ENCODE data around the gene TRIM4.
A peak's percentile ranks its signal among the peaks of the same experiment; 100 is the strongest.
"Not testable (repeated sequence)": the region's sequence is repeated elsewhere in the genome, so short reads cannot be mapped to it uniquely, and the experiment has no call there.

Gene TRIM4, protein sequence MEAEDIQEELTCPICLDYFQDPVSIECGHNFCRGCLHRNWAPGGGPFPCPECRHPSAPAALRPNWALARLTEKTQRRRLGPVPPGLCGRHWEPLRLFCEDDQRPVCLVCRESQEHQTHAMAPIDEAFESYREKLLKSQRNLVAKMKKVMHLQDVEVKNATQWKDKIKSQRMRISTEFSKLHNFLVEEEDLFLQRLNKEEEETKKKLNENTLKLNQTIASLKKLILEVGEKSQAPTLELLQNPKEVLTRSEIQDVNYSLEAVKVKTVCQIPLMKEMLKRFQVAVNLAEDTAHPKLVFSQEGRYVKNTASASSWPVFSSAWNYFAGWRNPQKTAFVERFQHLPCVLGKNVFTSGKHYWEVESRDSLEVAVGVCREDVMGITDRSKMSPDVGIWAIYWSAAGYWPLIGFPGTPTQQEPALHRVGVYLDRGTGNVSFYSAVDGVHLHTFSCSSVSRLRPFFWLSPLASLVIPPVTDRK

DNA sequence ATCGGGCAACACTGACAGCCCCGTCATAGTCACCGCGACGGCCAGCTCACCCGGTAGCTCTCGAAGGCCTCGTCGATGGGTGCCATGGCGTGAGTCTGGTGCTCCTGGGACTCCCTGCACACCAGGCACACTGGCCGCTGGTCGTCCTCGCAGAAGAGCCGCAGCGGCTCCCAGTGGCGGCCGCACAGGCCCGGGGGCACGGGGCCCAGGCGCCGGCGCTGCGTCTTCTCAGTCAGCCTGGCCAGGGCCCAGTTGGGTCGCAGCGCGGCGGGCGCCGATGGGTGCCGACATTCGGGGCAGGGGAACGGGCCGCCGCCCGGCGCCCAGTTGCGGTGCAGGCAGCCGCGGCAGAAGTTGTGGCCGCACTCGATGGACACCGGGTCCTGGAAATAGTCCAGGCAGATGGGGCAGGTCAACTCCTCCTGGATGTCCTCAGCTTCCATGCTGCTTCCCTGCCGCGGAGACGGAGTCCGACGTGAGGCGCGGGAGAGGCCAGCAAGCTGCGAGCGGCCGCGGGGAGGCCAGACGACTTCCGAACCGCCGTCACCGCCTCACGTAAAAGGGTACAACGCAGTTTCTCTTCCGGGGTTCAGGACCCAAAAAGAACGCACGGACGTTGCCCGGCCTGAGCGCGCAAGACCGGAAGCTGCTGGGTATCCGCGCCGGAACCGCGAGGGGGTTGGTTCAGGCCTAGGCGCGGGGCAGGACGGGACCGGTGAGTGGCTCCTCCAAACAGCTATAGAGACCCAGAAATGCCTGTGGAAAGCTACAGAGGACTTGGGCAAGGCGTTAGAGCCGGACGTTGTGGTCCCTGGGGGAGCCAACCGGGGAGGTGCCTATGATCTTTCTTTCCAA, at the start of gene TRIM4:
TRIM4 (minus strand) TSS at position 572 of the 855 bp plus-strand sequence; CDS start at position 443, 129 bp downstream.
- peak; percentile 76 for DNase-seq (ENCODE audit: low read depth)

DNA sequence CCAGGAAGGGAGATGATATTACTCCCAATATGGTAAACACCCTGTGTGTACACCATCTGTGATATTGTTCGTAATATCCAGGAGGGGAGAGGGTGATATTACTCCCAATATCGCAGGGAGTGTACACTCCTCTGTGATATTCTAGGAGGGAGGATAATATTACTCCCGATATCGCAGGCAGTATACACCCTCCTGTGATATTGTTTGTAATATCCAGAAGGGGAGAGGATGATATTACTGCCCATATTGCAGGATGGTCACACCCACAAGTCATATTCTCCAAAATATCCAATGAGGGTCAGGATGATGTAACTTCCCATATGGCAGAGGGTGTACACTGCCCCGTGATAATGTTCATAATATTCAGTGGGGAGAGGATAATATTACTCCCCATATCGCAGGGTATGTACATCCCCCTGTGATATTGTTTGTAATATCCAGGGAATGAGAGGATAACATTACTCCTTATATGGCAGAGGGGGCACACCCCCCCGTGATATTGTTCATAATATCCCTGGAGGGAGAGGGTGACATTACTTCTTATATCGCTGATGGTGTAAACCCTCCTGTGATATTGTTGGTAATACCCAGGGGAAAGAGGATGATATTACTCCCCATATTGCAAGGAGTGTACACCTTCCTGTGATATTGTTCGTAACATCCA, 39.4 kb upstream of the TRIM4 start:
- DNase-seq (ENCODE audit: low read depth), result no peak

DNA sequence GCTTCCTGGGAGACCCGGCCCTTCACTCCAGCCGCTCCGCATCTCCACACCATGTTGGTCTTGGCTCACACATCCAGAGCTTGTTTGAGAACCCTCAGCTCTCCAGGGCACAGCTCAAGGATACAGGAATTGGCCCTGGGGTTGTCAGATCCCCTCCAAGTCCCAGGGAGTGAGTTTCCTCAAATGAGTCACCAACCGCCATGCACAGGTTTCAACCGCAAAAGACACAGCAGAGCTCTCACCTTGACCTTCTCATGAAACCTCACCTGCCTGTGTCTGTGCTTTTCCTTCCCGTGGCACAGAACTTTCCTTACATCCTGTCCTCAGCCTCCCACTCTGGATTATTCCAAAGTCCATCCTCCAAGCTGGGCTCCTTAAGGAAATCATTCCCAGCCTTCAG, 35.9 kb upstream of the TRIM4 start:
- no peak for DNase-seq (ENCODE audit: low read depth)

DNA sequence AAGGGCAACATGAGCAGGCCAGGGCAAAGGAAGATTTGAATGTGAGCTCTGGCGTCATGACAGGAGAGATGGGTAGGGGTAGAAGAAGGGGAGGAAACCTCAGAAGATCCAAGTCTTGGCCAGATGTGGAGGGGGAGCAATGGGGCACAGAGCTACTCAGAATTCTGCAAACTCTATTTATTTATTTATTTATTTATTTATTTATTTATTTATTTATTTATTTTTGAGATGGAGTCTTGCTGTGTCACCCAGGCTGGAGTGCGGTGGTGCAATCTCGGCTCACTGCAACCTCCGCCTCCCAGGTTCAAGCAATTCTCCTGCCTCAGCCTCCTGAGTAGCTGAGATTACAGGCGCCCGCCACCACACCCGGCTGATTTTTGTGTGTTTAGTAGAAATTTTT, 35.3 kb upstream of the TRIM4 start:
- not testable (repeated sequence) for DNase-seq (ENCODE audit: low read depth)

DNA sequence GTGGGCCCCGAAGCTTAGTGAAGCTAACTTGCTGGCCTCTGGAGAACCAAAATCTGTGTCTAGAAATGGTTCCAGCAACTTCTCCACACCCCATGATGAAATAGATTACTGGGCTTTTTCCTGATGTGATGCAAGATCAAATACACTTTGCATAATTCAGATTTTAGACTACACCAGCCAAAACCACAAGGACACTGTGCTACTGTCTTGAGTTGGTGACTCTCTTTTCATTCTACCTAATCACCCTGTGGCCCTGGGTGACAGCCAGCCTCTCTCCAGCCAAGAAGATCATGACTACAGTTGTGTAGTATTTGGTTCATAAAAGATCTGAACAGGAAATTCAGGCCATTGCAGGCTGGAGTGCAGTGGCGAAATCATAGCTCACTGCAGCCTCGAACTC, 34.3 kb upstream of the TRIM4 start:
- DNase-seq (ENCODE audit: low read depth), result no peak

DNA sequence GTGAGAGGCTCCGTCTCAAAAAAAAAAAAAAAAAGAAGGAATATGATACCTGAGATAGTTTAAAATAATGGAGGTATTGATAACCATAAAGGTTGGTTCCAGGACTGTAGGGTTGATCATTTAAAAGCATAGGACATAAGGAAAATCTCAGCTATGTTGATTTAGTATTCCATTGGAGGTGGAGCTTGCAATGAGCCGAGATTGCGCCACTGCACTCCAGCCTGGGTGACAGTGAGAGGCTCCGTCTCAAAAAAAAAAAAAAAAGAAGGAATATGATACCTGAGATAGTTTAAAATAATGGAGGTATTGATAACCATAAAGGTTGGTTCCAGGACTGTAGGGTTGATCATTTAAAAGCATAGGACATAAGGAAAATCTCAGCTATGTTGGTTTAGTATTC, 33.3 kb upstream of the TRIM4 start:
- DNase-seq (ENCODE audit: low read depth), result not testable (repeated sequence)

DNA sequence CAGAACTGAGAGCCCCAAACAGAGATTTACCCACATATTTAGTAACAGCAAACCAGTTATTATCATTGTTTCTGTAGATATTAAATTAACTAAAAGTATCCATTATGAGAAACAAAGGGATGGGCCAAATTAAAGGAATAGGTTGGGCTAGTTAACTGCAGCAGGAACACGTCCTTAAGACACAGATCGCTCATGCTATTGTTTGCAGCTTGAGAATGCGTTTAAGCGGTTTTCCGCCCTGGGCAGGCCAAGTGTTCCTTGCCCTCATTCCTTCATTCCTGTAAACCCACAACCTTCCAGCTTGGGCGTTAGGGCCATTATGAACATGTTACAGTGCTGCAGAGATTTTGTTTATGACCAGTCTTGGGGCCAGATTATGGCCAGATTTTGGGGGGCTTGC, 31.5 kb upstream of the TRIM4 start:
- DNase-seq (ENCODE audit: low read depth), result not testable (repeated sequence)

DNA sequence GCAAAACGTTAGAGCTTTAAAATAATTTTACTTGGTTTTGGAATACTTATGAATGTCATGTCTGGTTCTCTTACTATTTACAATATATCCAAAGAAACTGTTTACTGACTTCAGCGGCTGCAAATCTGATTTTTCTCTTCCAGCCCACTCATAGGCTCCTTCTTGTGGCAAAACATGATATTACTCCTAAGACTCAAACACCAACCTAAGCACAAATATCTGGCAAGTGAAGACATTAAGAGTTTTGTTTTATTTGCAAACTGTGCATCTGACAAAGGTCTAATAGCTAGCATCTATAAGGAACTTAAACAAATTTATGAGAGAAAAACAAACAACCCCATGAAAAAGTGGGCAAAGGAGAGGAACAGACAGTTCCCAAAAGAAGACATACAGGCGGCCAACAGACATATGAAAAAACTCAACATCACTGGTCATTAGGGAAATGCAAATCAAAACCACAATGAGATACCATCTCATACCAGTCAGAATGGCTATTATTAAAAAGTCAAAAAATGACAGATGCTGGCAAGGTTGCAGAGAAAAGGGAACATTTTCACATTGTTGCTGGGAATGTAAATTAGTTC, 30.4 kb upstream of the TRIM4 start:
- DNase-seq (ENCODE audit: low read depth), result no peak

DNA sequence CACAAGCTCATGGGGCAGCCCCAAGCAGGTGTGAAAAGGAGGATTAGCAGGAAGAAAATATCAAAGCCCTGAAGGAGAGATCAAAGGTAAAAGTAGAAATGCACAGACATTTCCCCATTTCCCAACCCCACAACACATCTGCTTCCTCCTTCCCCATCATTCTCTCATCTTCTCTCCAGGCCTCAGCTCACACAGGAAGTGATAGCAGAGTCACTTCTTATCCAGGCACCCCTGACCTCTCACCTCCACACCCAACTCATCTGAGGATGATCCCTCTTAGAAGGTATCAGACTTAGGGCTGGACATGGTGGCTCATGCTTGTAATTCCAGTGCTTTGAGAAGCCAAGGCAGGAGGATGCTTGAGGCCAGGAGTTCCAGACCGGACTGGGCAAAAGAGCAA, 28.3 kb upstream of the TRIM4 start:
- DNase-seq (ENCODE audit: low read depth), result no peak

DNA sequence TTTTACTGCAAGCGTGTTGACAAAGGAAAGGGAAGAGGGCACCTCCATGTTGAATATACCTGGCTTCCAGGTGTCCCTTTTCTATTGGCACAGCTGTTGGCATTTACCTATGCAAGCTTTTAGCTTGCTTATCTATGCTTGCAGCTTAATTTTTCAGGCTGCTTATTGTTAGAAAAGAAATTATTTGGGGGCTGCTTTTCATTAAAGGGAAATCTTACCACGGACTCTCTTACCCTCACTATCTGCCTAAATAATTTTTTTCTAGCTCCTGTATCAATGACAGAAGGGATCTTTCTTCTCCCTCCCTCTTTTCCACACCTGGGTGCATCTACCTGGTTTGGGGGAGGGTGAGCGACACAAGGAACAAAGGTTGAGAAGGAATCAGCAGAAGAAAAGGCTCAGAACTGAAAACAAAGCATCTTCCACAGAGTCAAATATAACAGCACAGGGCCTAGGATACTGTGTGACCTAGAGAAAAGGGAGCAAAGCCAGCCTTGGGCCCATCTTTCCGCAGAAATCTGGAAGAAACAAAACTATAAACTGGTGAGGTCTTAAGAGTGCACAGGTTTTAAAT, 25.3 kb upstream of the TRIM4 start:
- no peak for DNase-seq (ENCODE audit: low read depth)

DNA sequence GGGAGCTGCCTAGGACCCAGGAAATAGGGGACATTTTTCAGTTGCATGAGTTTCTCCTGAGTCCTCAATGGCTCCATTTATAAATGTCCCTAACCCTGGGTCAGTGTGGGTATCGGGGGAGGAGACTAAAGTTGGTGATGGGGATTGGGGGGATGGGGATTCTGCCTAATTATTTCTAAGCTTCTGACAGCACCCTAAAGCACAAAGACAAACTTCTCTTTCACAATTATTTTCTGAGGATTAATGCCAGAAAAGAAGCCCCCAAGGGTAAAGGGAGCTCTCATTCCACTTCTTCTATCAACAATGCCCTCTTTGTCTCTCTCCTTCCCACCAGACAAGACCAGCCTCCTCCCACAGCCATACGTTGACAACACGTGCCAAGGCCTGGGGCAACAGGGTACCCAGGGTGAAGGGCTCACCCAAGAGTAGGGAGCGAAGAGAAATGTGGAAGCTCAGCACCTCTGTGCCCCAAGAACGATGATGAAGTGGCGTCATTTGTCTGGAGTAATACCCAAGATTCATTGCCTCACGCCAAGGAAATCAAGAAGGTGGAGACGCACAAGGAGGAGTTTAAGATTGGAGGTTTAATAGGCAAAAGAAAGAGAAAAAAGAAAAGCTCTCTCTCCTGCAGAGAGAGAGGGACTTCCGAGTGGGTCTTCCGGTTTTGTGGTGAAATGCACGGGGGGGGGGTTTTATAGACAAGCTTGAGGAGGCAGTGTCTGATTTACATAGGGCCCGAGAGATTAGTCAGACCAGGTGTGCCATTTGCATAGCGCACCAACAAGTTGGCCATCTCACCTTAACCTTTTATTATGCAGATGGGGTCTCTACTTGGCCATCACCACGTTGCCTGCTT, 24.5 kb upstream of the TRIM4 start:
- no peak for DNase-seq (ENCODE audit: low read depth)

DNA sequence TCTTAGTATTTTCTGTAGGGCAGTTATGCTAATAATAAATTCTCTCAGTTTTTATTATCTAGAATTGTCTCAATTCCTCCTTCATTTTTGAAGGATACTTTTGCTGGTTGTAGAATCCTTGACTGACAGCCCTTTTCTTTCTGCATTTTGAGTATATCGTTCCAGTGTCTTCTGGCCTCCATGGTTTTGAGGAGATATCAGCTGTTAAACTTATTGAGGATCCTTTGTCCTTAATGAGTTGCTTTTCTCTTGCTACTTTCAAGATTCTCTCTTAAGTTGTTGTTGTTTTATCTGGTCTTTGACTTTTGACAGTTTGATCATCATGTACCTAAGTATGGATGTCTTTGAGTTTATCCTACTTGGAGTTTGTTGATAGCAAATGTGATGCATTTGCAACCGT, 19.0 kb upstream of the TRIM4 start:
- DNase-seq (ENCODE audit: low read depth), result no peak

DNA sequence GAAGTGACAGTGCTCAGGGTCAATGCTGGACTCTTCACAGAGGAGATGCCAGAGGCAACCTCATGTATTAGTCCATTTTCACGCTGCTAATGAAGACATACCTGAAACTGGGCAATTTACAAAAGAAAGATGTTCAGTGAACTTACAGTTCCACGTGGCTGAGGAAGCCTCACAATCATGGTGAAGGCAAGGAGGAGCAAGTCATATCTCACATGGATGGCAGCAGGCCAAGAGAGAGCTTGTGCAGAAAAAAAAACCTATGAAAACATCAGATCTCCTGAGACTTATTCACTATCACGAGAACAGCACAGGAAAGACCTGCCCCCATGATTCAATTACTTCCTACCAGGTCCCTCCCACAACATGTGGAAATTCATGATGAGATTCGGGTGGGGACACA, 15.7 kb upstream of the TRIM4 start:
- DNase-seq (ENCODE audit: low read depth), result not testable (repeated sequence)

DNA sequence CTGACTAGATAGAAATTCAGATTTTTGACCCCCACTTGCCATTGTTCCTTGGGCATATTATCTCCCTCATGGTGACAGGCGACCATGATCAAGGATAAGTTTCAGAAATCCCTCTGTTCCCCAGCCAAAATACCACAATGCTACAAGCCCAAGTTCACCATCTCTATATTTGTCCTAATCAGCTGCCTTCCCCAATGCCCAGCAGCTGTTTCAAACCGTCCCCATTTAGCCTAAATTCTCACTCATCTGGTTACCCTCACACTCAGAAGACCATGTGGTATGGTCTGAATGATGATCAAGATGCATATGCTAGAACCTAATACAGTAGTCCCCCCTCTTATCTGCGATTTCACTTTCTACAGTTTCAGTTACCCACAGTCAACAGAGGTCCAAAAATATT, 11.0 kb upstream of the TRIM4 start:
- no peak for DNase-seq (ENCODE audit: low read depth)

DNA sequence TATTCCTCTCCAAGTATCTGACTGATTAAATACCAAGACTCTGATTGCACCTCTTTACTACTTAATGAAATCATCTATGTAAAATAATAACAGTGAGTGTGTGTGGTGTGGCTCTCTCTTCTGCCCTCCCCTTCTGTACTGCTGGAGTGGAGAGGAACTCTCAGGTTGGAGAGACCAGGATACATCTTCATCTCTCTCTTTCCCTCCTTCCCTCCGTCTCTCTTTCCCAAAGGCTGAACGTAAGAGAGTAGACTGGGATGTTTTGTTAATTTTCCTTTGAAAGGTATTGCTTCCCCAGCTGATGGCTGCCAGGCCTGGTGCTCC, 10.4 kb upstream of the TRIM4 start:
- no peak for DNase-seq (ENCODE audit: low read depth)

DNA sequence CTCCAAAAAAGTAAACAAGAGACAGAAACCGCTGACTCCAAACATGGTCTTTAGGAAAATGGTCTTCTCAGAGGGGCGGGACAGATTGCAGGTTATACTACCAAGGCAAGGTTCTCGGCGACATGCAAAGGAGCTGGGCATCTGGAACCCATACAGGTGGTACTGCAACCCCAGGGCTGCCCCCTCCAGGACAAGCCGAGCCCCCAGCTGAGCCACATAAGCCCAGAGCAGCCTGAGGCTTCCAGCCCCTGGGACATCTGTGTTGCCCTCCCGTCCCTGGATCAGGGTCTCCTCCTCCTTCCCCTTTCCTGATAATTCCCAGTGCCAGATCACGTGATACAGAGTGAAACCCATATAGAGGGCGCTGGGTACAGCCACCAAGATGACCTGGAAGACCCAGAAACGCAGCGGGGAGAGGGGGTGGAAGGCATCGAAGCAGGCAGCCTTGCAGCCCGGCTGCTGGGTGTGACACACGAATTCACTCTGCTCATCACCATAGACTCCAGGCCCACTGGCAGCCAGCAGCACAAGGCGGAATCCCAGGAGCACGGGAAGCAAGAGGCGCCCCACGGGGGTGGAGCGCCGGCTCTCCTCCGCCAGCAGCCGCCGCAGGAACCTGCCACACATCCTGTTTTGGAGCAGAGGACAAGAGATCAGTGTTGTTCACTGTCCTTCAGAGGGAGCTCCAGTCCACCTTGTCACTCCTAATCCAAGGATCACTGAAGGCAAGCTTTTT, 9.8 kb upstream of the TRIM4 start, which contains the start of gene GJC3:
GJC3 (minus strand) TSS at position 627 of the 736 bp plus-strand sequence; CDS start at position 627, 0 bp downstream.
- no peak for DNase-seq (ENCODE audit: low read depth)

DNA sequence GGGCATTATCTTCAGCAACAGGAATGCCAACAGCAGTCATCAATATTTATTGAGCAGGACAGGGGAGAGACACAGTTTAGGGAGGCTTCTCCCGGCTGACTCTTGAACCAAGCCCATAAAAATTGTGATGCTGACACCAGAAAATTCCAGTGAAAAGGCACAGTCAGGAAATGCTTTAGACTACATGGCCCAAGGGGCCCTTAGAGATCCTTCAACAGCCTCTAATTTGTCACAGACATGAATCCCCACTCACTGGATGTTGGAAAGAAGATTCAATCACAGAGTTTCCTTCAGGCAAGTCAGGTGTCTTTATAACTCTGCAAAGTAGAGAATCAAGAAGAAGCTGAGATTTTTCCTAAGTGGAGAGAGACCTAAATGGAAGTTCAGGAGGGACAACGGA, 8.9 kb upstream of the TRIM4 start:
- DNase-seq (ENCODE audit: low read depth), result no peak

DNA sequence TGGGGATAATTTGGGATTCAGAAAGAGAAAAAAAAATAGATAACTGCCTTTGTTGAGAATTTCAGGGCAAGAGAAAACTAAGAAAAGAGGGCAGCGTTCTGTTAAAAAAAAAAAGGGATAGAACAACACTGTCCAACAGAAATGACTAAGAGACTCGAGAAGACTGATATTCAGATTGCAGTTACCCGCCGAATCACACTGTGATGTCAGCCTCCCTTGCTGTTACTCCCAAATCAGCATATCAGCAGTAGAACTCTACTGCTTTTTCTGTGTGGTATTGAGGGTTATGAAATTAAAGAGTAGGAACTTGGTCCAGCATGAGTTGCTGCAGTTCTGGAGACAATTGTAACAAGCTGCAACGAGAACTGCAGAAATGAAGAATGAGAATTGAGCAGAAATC, 8.2 kb upstream of the TRIM4 start:
- DNase-seq (ENCODE audit: low read depth), result no peak

DNA sequence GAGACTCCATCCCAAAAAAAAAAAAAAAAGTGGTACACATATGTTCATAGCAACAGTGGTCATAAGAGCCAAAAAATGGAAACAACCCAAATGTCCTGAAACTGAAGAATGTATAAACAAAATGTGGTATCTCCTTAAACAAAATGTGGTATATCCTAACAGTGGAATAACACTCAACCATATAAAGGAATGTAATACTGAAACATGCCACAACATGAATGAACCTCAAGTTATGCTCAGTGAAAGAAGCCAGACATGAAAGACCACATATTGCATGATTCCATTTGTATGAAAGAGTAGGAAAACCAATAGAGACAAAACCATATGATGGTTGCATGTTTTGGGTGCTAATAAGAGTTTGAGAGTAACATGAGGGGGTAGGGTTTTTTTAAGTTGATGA, 7.0 kb upstream of the TRIM4 start:
- no peak for DNase-seq (ENCODE audit: low read depth)

DNA sequence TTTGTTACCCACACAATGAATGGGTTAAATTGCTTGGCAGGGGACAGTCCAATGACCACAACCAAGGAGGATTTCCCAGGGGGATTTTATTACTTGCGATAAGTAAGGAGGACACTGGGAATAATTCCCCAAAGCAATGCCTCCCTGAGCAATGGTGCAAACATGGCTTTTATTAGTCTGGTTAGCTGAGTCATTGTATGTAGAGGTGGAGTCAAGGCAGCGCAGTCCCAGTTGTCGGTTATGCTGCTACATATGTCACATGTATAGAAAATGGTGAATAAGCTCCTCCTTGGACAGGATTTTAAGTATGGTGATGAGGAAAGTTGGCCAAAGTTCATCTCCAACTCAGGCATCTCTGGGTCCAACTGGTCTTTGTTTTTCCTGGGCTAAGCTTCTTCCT, 3.9 kb upstream of the TRIM4 start:
- DNase-seq (ENCODE audit: low read depth), result no peak

Data from stimulated activated CD8-positive, alpha-beta memory T cell treated with anti-CD3 and anti-CD28 coated beads, Interleukin-15, amount 100 ng/mL, for 24 hours (primary cell).